H9 (cell line): Measurements from ENCODE around the gene MIPOL1. TPM values are rescaled to one million over a fixed set of nuclear protein-coding genes. Genes with fewer than 3 reads are reported as not detected.
"Not testable (repeated sequence)": the region's sequence is repeated elsewhere in the genome, so short reads cannot be mapped to it uniquely, and the experiment has no call there.

Experiments
- DNase-seq: peaks from one replicate; pipeline ENCODE4 v3.0.0-alpha.2; 2017
- H2AFZ ChIP-seq: one replicate; pipeline ENCODE4 v1.6.1; 2013; ENCODE audit warnings: mild to moderate bottlenecking, low read length, control low read depth, moderate library complexity
- H2AK5ac ChIP-seq: 2 replicates; pipeline ENCODE4 v1.6.1; 2013; ENCODE audit warnings: low read length, control low read depth, mixed read lengths; ENCODE audit not compliant: insufficient read length
- H2BK120ac ChIP-seq: one replicate; pipeline ENCODE4 v1.6.1; 2013; ENCODE audit warnings: low read depth, mild to moderate bottlenecking, low read length, control low read depth, inconsistent platforms; ENCODE audit not compliant: poor library complexity, severe bottlenecking
- H2BK12ac ChIP-seq: 2 replicates; pipeline ENCODE4 v1.6.1; 2013; ENCODE audit warnings: low read length, control low read depth, mixed read lengths, low read depth; ENCODE audit not compliant: insufficient read length
- H2BK15ac ChIP-seq: 2 replicates; pipeline ENCODE4 v1.6.1; 2013; ENCODE audit warnings: low read depth, low read length, control low read depth
- H2BK20ac ChIP-seq: one replicate; pipeline ENCODE4 v1.6.1; 2013; ENCODE audit warnings: low read depth, mild to moderate bottlenecking, low read length, control low read depth, inconsistent platforms; ENCODE audit not compliant: poor library complexity, severe bottlenecking
- H2BK5ac ChIP-seq: 2 replicates; pipeline ENCODE4 v1.6.1; 2013; ENCODE audit warnings: low read length, control low read depth, mixed read lengths; ENCODE audit not compliant: insufficient read length
- H3K14ac ChIP-seq: 2 replicates; pipeline ENCODE4 v1.6.1; 2013; ENCODE audit warnings: low read length, control low read depth; ENCODE audit not compliant: insufficient read depth
- H3K18ac ChIP-seq: 2 replicates; pipeline ENCODE4 v1.6.1; 2013; ENCODE audit warnings: low read depth, mild to moderate bottlenecking, mixed read lengths, low read length, control low read depth; ENCODE audit not compliant: insufficient read length
- H3K23ac ChIP-seq: 2 replicates; pipeline ENCODE4 v1.6.1; 2013; ENCODE audit warnings: low read length, control low read depth, mixed read lengths, low read depth; ENCODE audit not compliant: insufficient read length
- H3K23me2 ChIP-seq: 2 replicates; pipeline ENCODE4 v1.6.1; 2013; ENCODE audit warnings: low read depth, mild to moderate bottlenecking, mixed read lengths, low read length, control low read depth; ENCODE audit not compliant: insufficient read length, poor library complexity, severe bottlenecking
- H3K27ac ChIP-seq: 2 replicates; pipeline ENCODE4 v1.5.1; 2013; ENCODE audit warnings: low read length, control low read depth, mixed read lengths, low read depth; ENCODE audit not compliant: insufficient read length
- H3K27me3 ChIP-seq: 2 replicates; pipeline ENCODE4 v1.6.1; 2013; ENCODE audit warnings: low read length, control low read depth, inconsistent platforms; ENCODE audit not compliant: insufficient read depth
- H3K4ac ChIP-seq: 2 replicates; pipeline ENCODE4 v1.6.1; 2013; ENCODE audit warnings: low read depth, mild to moderate bottlenecking, control low read depth, inconsistent platforms, low read length, moderate library complexity
- H3K4me1 ChIP-seq: 2 replicates; pipeline ENCODE4 v1.6.1; 2013; ENCODE audit warnings: low read length, control low read depth, inconsistent platforms; ENCODE audit not compliant: insufficient read depth
- H3K4me2 ChIP-seq: 2 replicates; pipeline ENCODE4 v1.6.1; 2013; ENCODE audit warnings: low read length, control low read depth, mixed read lengths; ENCODE audit not compliant: insufficient read length, insufficient read depth
- H3K56ac ChIP-seq: 2 replicates; pipeline ENCODE4 v1.6.1; 2013; ENCODE audit warnings: low read depth, mild to moderate bottlenecking, mixed read lengths, low read length, control low read depth; ENCODE audit not compliant: insufficient read length
- H3K79me1 ChIP-seq: 2 replicates; pipeline ENCODE4 v1.6.1; 2013; ENCODE audit warnings: low read depth, mild to moderate bottlenecking, moderate library complexity, low read length, control low read depth, inconsistent platforms; ENCODE audit not compliant: insufficient read depth, poor library complexity, severe bottlenecking
- H3K79me2 ChIP-seq: 2 replicates; pipeline ENCODE4 v1.6.1; 2013; ENCODE audit warnings: low read length, control low read depth, inconsistent platforms; ENCODE audit not compliant: insufficient read depth
- H3K9ac ChIP-seq: 2 replicates; pipeline ENCODE4 v1.6.1; 2013; ENCODE audit warnings: low read length, control low read depth, mixed read lengths; ENCODE audit not compliant: insufficient read length; ENCODE audit errors: extremely low read depth
- H3K9me3 ChIP-seq: one replicate; pipeline ENCODE4 v1.6.1; 2013; ENCODE audit warnings: low read depth, low read length, inconsistent platforms; ENCODE audit not compliant: control insufficient read depth
- H3T11ph ChIP-seq: one replicate; pipeline ENCODE4 v1.6.1; 2013; ENCODE audit warnings: mild to moderate bottlenecking, low read length, control low read depth, inconsistent platforms
- H4K20me1 ChIP-seq: one replicate; pipeline ENCODE4 v1.6.1; 2013; ENCODE audit not compliant: control insufficient read depth, insufficient read length, insufficient read depth
- H4K5ac ChIP-seq: 2 replicates; pipeline ENCODE4 v1.6.1; 2013; ENCODE audit warnings: low read depth, mild to moderate bottlenecking, mixed read lengths, low read length, control low read depth; ENCODE audit not compliant: insufficient read length
- H4K8ac ChIP-seq: replicated peaks from 2 replicates; pipeline ENCODE4 v1.6.1; 2013; ENCODE audit warnings: low read length, control low read depth, mixed read lengths, low read depth; ENCODE audit not compliant: insufficient read length
- H4K91ac ChIP-seq: 2 replicates; pipeline ENCODE4 v1.6.1; 2013; ENCODE audit warnings: low read depth, mild to moderate bottlenecking, moderate library complexity, mixed read lengths, low read length, control low read depth; ENCODE audit not compliant: insufficient read length
- H3K27ac Mint-ChIP-seq, 3 experiments: 2 replicates in 2 of 3; 3 replicates in 1 of 3; pipeline ENCODE4 v1.8.0; 2020 to 2021; ENCODE audit warnings: mixed read lengths in 3 of 3, mild to moderate bottlenecking in 1 of 3, moderate library complexity in 1 of 3
- H3K27me3 Mint-ChIP-seq: 2 replicates; pipeline ENCODE4 v1.8.0; 2021; ENCODE audit warnings: low read depth, mild to moderate bottlenecking, moderate library complexity, mixed read lengths
- H3K36me3 Mint-ChIP-seq, 3 experiments: 2 replicates in 2 of 3; 3 replicates in 1 of 3; pipeline ENCODE4 v1.8.0; 2020 to 2021; ENCODE audit warnings: low read depth in 3 of 3, mixed read lengths in 3 of 3; ENCODE audit not compliant: insufficient read depth in 1 of 3
- H3K4me1 Mint-ChIP-seq, 2 experiments: 2 replicates each; pipeline ENCODE4 v1.8.0; 2020; ENCODE audit warnings: mixed read lengths in 2 of 2
- H3K4me3 Mint-ChIP-seq, 2 experiments: 2 replicates in 1 of 2; 3 replicates in 1 of 2; pipeline ENCODE4 v1.8.0; 2020 to 2021; ENCODE audit warnings: mild to moderate bottlenecking in 2 of 2, mixed read lengths in 2 of 2, moderate library complexity in 1 of 2
- H3K9me3 Mint-ChIP-seq, 2 experiments: 2 replicates in 1 of 2; 3 replicates in 1 of 2; pipeline ENCODE4 v1.8.0; 2020; ENCODE audit warnings: mild to moderate bottlenecking in 2 of 2, mixed read lengths in 2 of 2, moderate library complexity in 1 of 2
- WGBS: extraction: QIAGEN DNeasy Blood & Tissue Kit; methylation state at CpG from one replicate; pipeline ENCODE4 v1.1.7; 2013; ENCODE audit warnings: missing lambda C conversion rate, low lambda C conversion rate, mixed read lengths; ENCODE audit not compliant: insufficient read length; ENCODE audit errors: extremely low coverage; 5-methylcytosine and 5-hydroxymethylcytosine counted together
- total RNA-seq: library from RNA; stranded (reverse); gene quantifications from 2 replicates; pipeline ENCODE4 v1.2.1, GENCODE V29; 2021

Gene MIPOL1
- total RNA-seq, 1 experiment from 2014 or later, result 15.6 TPM

GRCh38 chr14:37209617-37210016 is 11.9 kb downstream of the MIPOL1 start:
- Mint-ChIP-seq H3K9me3 (peaks cover 36 to 48% of the 10 kb centered on the region in 2 experiments), H3K36me3 (peaks cover 36 to 56% (median 42%) of the 10 kb centered on the region in 3 experiments)
- H3K27ac Mint-ChIP-seq, H3K9ac ChIP-seq, H3K56ac ChIP-seq, H4K8ac ChIP-seq, H4K5ac ChIP-seq, H3K4ac ChIP-seq, H2AK5ac ChIP-seq, H4K20me1 ChIP-seq, H2BK15ac ChIP-seq, H2BK5ac ChIP-seq, H3K27me3 Mint-ChIP-seq, H3K27ac ChIP-seq, H3K18ac ChIP-seq, H3K27me3 ChIP-seq, DNase-seq, H3K79me2 ChIP-seq, H3K23me2 ChIP-seq, H2AFZ ChIP-seq, H3K4me2 ChIP-seq, H3K23ac ChIP-seq, H2BK20ac ChIP-seq, H3K14ac ChIP-seq, H2BK120ac ChIP-seq, H3K79me1 ChIP-seq, H2BK12ac ChIP-seq, H3K4me1 Mint-ChIP-seq, H3K4me3 Mint-ChIP-seq, H4K91ac ChIP-seq, H3K4me1 ChIP-seq, H3T11ph ChIP-seq: not testable (repeated sequence)
- peaks cover 12% of the 10 kb centered on the region for H3K9me3 ChIP-seq
- no CpG with 5 or more reads among the region's 2 CpGs for WGBS
